ENCODE results near the gene VCAM1.
"Not testable (repeated sequence)": the region's sequence is repeated elsewhere in the genome, so short reads cannot be mapped to it uniquely, and the experiment has no call there.

VCAM1 gene

DNA sequence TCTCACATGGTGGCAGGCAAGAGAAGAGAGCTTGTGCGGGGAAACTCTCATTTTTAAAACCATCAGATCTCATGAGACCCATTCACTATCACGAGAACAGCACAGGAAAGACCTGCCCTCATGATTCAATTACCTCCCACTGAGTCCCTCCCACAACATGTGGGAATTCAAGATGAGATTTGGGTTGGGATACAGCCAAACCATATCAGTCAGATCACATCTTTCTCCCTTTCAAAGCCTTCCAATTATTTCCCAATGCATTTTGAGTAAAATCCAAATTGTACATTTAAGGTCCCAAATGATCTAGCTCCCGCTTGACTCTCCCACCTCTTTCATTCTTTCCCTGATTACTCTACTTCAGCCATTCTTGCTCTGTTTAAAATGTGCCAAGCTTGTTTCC, 62.2 kb downstream of the VCAM1 start:
- not testable (repeated sequence) for DNase-seq

DNA sequence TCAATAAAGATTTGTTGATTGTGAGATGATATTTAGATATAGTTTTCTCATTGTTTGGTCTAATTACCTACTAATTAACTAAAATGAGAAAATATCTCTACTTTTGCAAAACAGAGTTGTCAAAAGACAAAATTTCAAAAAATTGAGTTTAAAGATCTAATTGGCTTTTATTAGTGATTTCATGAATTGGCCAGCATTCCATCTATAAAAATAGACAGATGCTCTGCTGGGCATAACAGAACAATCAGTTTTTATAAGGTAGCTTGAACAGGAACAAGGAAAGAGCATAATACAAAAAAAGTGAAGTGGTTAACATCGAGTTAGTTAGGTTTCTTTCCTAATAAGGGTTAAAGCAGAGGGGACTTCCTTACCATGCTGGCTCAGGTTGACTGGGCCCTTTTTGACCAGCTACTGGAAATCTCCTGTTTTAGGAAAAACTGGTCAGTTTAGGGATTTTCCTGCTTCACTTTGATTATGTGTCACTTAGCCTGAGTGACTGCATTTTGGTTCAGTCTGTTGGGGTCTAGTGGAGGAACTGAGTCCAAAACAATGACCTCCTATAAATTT, 63.0 kb downstream of the VCAM1 start:
- no peak for DNase-seq

DNA sequence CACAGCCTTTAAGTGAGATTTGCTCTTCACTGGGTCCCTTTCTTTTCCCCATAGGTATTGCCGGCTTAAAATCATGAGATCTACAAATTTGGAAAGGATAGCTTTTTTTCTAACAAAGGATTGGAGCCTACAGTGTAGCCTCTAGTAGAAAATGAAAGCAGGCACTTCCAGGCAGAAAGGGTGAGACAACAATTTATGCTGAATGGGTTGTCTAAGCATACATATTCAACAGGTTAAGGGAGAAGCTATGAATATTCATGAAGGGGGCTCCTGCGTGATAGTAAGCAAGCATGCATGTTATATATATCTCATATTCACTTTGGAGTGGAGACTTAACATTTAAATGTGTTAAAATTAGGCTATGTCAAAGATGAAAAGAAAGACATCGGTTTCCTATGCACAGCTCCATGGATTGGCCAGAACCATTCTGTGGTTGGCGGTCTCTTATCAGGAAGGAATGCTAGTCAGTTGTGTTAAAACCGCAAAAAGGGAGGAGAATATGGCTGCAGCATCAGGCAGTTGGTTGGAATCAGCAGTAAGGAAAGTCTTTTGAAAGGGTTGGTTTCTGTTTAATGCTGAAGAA, 66.0 kb downstream of the VCAM1 start:
- no peak for DNase-seq

DNA sequence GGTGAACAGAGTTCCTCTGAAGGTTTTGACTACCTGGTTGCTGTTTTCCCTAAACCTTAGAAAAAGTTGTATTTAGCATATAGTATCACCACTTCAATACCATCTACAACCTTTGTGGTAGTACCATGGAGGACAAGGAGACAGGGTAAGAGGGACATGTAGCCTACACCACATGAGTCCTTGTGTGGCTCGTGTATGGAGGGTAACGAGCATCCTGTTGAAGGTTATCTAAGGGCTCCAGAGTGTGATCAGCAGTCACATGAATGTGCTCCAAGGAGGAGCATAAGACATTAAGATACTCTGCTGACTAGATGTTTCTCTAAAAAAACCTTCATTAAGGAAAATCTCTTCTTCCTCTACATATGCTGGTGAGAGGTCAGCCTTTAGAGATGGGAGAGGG, 67.3 kb downstream of the VCAM1 start:
- no peak for DNase-seq
